OCI-LY7 (cell line): ENCODE measurements around the gene DDI1. TPM values are rescaled to one million over a fixed set of nuclear protein-coding genes. Genes with fewer than 3 reads are reported as not detected.

Experiments
- BruUV-seq: library from RNA; stranded (reverse); fragments of 400-500 nt; replicated peaks from 2 replicates; lab custom pipeline; 2021; lab: Mats Ljungman, UMichigan
- CTCF ChIA-PET: fragments of 300-600 bp; sonication (Branson Sonifier 250); formaldehyde crosslinking; loops from one replicate; lab custom pipeline; 2022; ENCODE audit warnings: antibody characterized with exemption; ENCODE audit not compliant: unreplicated experiment; lab: Charles Lee
- POLR2A ChIA-PET: fragments of 300-600 bp; sonication (Branson Sonifier 250); formaldehyde crosslinking; loops from one replicate; lab custom pipeline; 2022; ENCODE audit warnings: antibody characterized with exemption; lab: Charles Lee
- DNase-seq: peaks from one replicate; pipeline ENCODE4 v3.0.0-alpha.2; 2015; ENCODE audit warnings: low spot score
- H2AFZ ChIP-seq: fragments of 200-600 bp; sonication (generic), shearing (Covaris generic); 2 replicates; pipeline ENCODE4 v1.6.1; 2014; ENCODE audit warnings: mild to moderate bottlenecking, antibody characterized with exemption, low read length, moderate library complexity
- H3K27ac ChIP-seq: fragments of 200-600 bp; sonication (generic); 2 replicates; pipeline ENCODE4 v1.5.1; 2014; ENCODE audit warnings: mixed run types, low read depth, mild to moderate bottlenecking, moderate library complexity, low read length, inconsistent platforms; ENCODE audit not compliant: poor library complexity, severe bottlenecking
- H3K36me3 ChIP-seq: fragments of 200-600 bp; sonication (generic); 2 replicates; pipeline ENCODE4 v1.6.1; 2014; ENCODE audit warnings: mild to moderate bottlenecking, antibody characterized with exemption, low read length, moderate library complexity, mixed read lengths; ENCODE audit not compliant: insufficient read depth
- H3K4me1 ChIP-seq: fragments of 200-600 bp; sonication (generic); 2 replicates; pipeline ENCODE4 v1.5.1; 2014; ENCODE audit warnings: mild to moderate bottlenecking, low read length; ENCODE audit not compliant: insufficient read depth, poor library complexity, severe bottlenecking
- H3K4me2 ChIP-seq: fragments of 200-600 bp; sonication (generic); 2 replicates; pipeline ENCODE4 v1.6.1; 2014; ENCODE audit warnings: mild to moderate bottlenecking, low read length
- H3K4me3 ChIP-seq: fragments of 200-600 bp; sonication (generic); 2 replicates; pipeline ENCODE4 v1.5.1; 2014; ENCODE audit warnings: mild to moderate bottlenecking, low read depth, low read length; ENCODE audit not compliant: poor library complexity, severe bottlenecking
- H3K79me2 ChIP-seq: fragments of 200-600 bp; sonication (generic); 2 replicates; pipeline ENCODE4 v1.6.1; 2016; ENCODE audit warnings: low read depth, mild to moderate bottlenecking, low read length, moderate library complexity, mixed read lengths; ENCODE audit not compliant: insufficient read depth
- H3K9me2 ChIP-seq: fragments of 200-600 bp; sonication (generic); 2 replicates; pipeline ENCODE4 v1.6.1; 2016; ENCODE audit warnings: mild to moderate bottlenecking, low read length, mixed read lengths; ENCODE audit not compliant: insufficient read depth
- H3K9me3 ChIP-seq: fragments of 200-600 bp; sonication (generic); 2 replicates; pipeline ENCODE4 v1.6.1; 2014; ENCODE audit warnings: mild to moderate bottlenecking, mixed run types, low read length, mixed read lengths
- H4K20me1 ChIP-seq: fragments of 200-600 bp; sonication (generic); 2 replicates; pipeline ENCODE4 v1.6.1; 2014; ENCODE audit warnings: mild to moderate bottlenecking, antibody characterized with exemption, low read length, moderate library complexity, mixed read lengths; ENCODE audit not compliant: insufficient read depth
- CTCF ChIP-seq: fragments of 200-600 bp; sonication (generic); conservative IDR thresholded peaks from 2 replicates; pipeline ENCODE4 v1.5.1; 2014; ENCODE audit warnings: mild to moderate bottlenecking, antibody characterized with exemption, low read length, moderate library complexity, mixed read lengths
- EZH2phosphoT487 ChIP-seq: fragments of 200-600 bp; sonication (generic); IDR thresholded peaks from 2 replicates; pipeline ENCODE4 v1.6.1; 2018; ENCODE audit warnings: low read depth, borderline replicate concordance, mild to moderate bottlenecking, mixed run types, antibody characterized with exemption, low read length, moderate library complexity, mixed read lengths
- intact Hi-C: fragments of 100-400 bp; cut with micrococcal nuclease; formaldehyde crosslinking; loops from one replicate; pipeline ENCODE4 v1.10.0; 2022; ENCODE audit not compliant: unreplicated experiment
- total RNA-seq, 2 experiments: library from RNA; depleted of rRNA in 1 of 2; stranded (reverse); fragments of >200 nt in 1 of 2; shearing (Covaris generic) in 1 of 2; gene quantifications; 2 replicates each; pipeline ENCODE4 v1.2.3, GENCODE V29; 2014 to 2022

The DDI1 gene
- total RNA-seq, 2 experiments from 2014 or later: not detected

- BruUV-seq: no TSS peak
- H3K4me2 ChIP-seq: no peak overlapping the region
- H4K20me1 ChIP-seq: no peaks in the 10 kb centered on the region
- intact Hi-C loops: no loop called here
- no peaks in the 10 kb centered on the region for H3K36me3 ChIP-seq
- CTCF ChIA-PET: no interaction called here
- H3K27ac ChIP-seq: no peak overlapping the region
- no peak overlapping the region for H3K4me3 ChIP-seq
- no peaks in the 10 kb centered on the region for H3K79me2 ChIP-seq
- H3K4me1 ChIP-seq: no peaks in the 10 kb centered on the region
- H2AFZ ChIP-seq: no peak overlapping the region
- no peak for TF ChIP-seq CTCF
- TF ChIP-seq EZH2phosphoT487: no peak
- no peaks in the 10 kb centered on the region for H3K9me2 ChIP-seq
- no peaks in the 10 kb centered on the region for H3K9me3 ChIP-seq
- POLR2A ChIA-PET: interaction anchor here (1.1 to 1.5 kb wide), 2 partner anchors 10 to 23 kb away, joined by 3 to 4 read pairs; no protein-coding TSS in a partner anchor
- DNase-seq: no peak
Measured at GRCh38 chr11:103988595-103988969, 47.9 kb upstream of the DDI1 start.

- Histone ChIP-seq H3K4me2 (no peak overlapping the region), H4K20me1 (no peaks in the 10 kb centered on the region), H3K4me1 (no peaks in the 10 kb centered on the region), H3K36me3 (no peaks in the 10 kb centered on the region), H3K79me2 (no peaks in the 10 kb centered on the region), H3K9me2 (no peaks in the 10 kb centered on the region), H3K27ac (no peak overlapping the region), H3K4me3 (no peak overlapping the region), H3K9me3 (no peaks in the 10 kb centered on the region), H2AFZ (no peak overlapping the region)
- intact Hi-C loops: no loop called here
- POLR2A ChIA-PET: no interaction called here
- no peak for TF ChIP-seq CTCF
- CTCF ChIA-PET: no interaction called here
- BruUV-seq: no TSS peak
- DNase-seq: no peak
Measured at GRCh38 chr11:103993507-103993906, 42.9 kb upstream of the DDI1 start.

GRCh38 chr11:103994094-103994493 is 42.3 kb upstream of the DDI1 start:
- intact Hi-C loops: no loop called here
- ChIA-PET POLR2A (no interaction called here), CTCF (no interaction called here)
- TF ChIP-seq CTCF: no peak
- no peak for TF ChIP-seq EZH2phosphoT487
- Histone ChIP-seq H3K27ac (no peak overlapping the region), H3K79me2 (no peaks in the 10 kb centered on the region), H3K36me3 (no peaks in the 10 kb centered on the region), H3K4me3 (no peak overlapping the region), H3K9me3 (no peaks in the 10 kb centered on the region), H3K4me2 (no peak overlapping the region), H3K4me1 (no peaks in the 10 kb centered on the region), H3K9me2 (no peaks in the 10 kb centered on the region), H2AFZ (no peak overlapping the region), H4K20me1 (no peaks in the 10 kb centered on the region)
- no peak for DNase-seq
- no TSS peak for BruUV-seq
